GM19395 (cell line): ENCODE results near the gene UQCRFS1.
"Not testable (repeated sequence)": the region's sequence is repeated elsewhere in the genome, so short reads cannot be mapped to it uniquely, and the experiment has no call there.

ENCODE experiments used
- ATAC-seq: cut with Tn5 transposase; IDR thresholded peaks from one replicate; pipeline ENCODE4 v1.9.1; 2021; ENCODE audit warnings: mild to moderate bottlenecking, moderate library complexity; ENCODE audit not compliant: unreplicated experiment

UQCRFS1 gene

GRCh38 chr19:29212648-29213573, at the start of gene UQCRFS1:
UQCRFS1 (minus strand) TSS chr19:29213151; CDS start chr19:29213118, 33 bp downstream.
- ATAC-seq, result peak; percentile 96

GRCh38 chr19:29262085-29262484, 49.1 kb upstream of the UQCRFS1 start:
- no peak for ATAC-seq

- ATAC-seq, result no peak
Measured at GRCh38 chr19:29260477-29261317, 47.7 kb upstream of the UQCRFS1 start.

GRCh38 chr19:29259867-29260281, 46.9 kb upstream of the UQCRFS1 start:
- no peak for ATAC-seq

GRCh38 chr19:29259153-29259552, 46.2 kb upstream of the UQCRFS1 start:
- ATAC-seq, result no peak

- no peak for ATAC-seq
Measured at GRCh38 chr19:29256516-29256915, 43.6 kb upstream of the UQCRFS1 start.

- no peak for ATAC-seq
Measured at GRCh38 chr19:29255912-29256311, 43.0 kb upstream of the UQCRFS1 start.

- no peak for ATAC-seq
Measured at GRCh38 chr19:29255006-29255405, 42.1 kb upstream of the UQCRFS1 start.

GRCh38 chr19:29249798-29250197, 36.8 kb upstream of the UQCRFS1 start:
- not testable (repeated sequence) for ATAC-seq

- no peak for ATAC-seq
Measured at GRCh38 chr19:29248332-29248844, 35.4 kb upstream of the UQCRFS1 start.

- no peak for ATAC-seq
Measured at GRCh38 chr19:29247872-29248271, 34.9 kb upstream of the UQCRFS1 start.

GRCh38 chr19:29247471-29247870, 34.5 kb upstream of the UQCRFS1 start:
- no peak for ATAC-seq

- ATAC-seq, result no peak
Measured at GRCh38 chr19:29247051-29247450, 34.1 kb upstream of the UQCRFS1 start.

- no peak for ATAC-seq
Measured at GRCh38 chr19:29245215-29245614, 32.3 kb upstream of the UQCRFS1 start.

GRCh38 chr19:29241324-29241723, 28.4 kb upstream of the UQCRFS1 start:
- no peak for ATAC-seq

- ATAC-seq, result no peak
Measured at GRCh38 chr19:29239213-29239776, 26.3 kb upstream of the UQCRFS1 start.

- no peak for ATAC-seq
Measured at GRCh38 chr19:29233591-29233990, 20.6 kb upstream of the UQCRFS1 start.

- ATAC-seq, result no peak
Measured at GRCh38 chr19:29232315-29232852, 19.4 kb upstream of the UQCRFS1 start.

- not testable (repeated sequence) for ATAC-seq
Measured at GRCh38 chr19:29231306-29231705, 18.4 kb upstream of the UQCRFS1 start.

GRCh38 chr19:29217616-29218015, 4.7 kb upstream of the UQCRFS1 start:
- no peak for ATAC-seq

- no peak for ATAC-seq
Measured at GRCh38 chr19:29216021-29216420, 3.1 kb upstream of the UQCRFS1 start.
